Measurements from ENCODE around the gene CTSC. TPM values are rescaled to one million over a fixed set of nuclear protein-coding genes. Genes with fewer than 3 reads are reported as not detected.
A peak's percentile ranks its signal among the peaks of the same experiment; 100 is the strongest.

Gene CTSC
- total RNA-seq, 5 donors from 2014 or later (not counting 1 experiment from before 2014, with no cell fraction given), result 42.7 to 64.5 (median 56.1) TPM

DNA sequence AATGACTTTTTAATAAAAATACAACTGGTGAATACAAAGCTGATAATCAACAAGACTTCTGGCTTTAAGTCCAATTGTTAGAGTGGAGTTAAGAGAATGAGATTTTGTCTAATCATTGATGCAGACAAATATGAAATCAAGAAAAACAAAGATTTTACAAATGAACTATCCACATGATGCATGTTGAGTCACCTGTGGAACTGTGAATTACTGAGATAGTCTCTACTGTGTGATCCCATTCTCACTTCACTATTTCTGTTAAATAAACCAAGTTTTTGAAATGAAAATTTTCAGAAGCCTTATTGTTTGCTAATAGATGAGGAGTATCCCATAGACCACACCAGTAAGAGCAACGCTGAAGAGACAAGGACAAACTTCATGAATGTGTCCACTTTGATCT, 8.4 kb upstream of the CTSC start:
- H3K36me3 ChIP-seq (ENCODE audit: control insufficient read depth in 2 of 2, extremely low read depth in 1 of 2, insufficient read depth in 1 of 2, low read length in 1 of 2), result no peaks in the 10 kb centered on the region
- no peaks in the 10 kb centered on the region for H3K27me3 ChIP-seq (replicated peaks in 1 of 2; ENCODE audit: control insufficient read depth in 2 of 2, extremely low read depth in 1 of 2, insufficient read depth in 2 of 2, low read length in 1 of 2)
- Mint-ChIP-seq H3K9me3 (no peaks in the 10 kb centered on the region), H3K4me1 (peaks cover 11 to 30% (median 23%) of the 10 kb centered on the region in 3 donors), H3K27me3 (no peaks in the 10 kb centered on the region), H3K4me3 (no peak overlapping the region), H3K36me3 (peaks cover 3% of the 10 kb centered on the region), H3K27ac (no peak overlapping the region)
- no peak overlapping the region for H3K4me3 ChIP-seq (ENCODE audit: control insufficient read depth in 1 of 2, extremely low read depth in 1 of 2, low read length in 1 of 2)
- no peak overlapping the region for H3K27ac ChIP-seq (ENCODE audit: low read length)
- no CpG with 5 or more reads among the region's 1 CpG for WGBS (ENCODE audit: insufficient coverage)
- ChIA-PET POLR2A (no interaction called here), CTCF (interaction anchor here in 1 of 2 donors (0.7 kb wide), 1 partner anchor 22 kb away, joined by 3 read pairs; no protein-coding TSS in a partner anchor)
- DNase-seq (no peak), ATAC-seq (replicated peaks in 1 of 4) (no peak)
- H3K4me1 ChIP-seq (ENCODE audit: control insufficient read depth in 1 of 2, extremely low read depth in 1 of 2, insufficient read depth in 2 of 2, low read length in 2 of 2), result no peaks in the 10 kb centered on the region
- no peaks in the 10 kb centered on the region for H3K9me3 ChIP-seq

DNA sequence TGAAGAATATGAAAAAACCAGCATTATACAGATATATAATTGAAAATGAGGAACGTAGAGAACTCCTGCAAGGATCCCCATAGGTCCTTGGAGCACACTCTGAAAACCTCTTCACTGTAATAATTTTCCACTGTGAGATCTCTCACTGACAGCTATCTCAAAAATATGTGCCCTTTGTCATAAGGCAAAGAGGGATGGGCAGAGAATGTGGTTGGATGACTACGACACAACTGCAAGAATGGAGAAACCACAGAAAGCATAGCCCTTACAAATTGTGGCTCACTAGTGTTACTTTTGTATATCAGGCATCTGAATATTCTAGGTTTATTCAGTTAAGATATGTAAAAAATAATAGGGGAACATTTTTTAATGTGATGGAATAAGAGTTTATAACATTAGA, 7.9 kb upstream of the CTSC start:
- whole genome bisulfite sequencing (ENCODE audit: insufficient coverage), result 33% methylated on average over 1 of the region's 2 CpGs
- Mint-ChIP-seq H3K27me3 (no peaks in the 10 kb centered on the region), H3K27ac (no peak overlapping the region), H3K4me3 (no peak overlapping the region), H3K36me3 (peaks cover 3% of the 10 kb centered on the region), H3K9me3 (no peaks in the 10 kb centered on the region), H3K4me1 (peaks cover 15 to 32% (median 23%) of the 10 kb centered on the region in 3 donors)
- Histone ChIP-seq H3K27ac (ENCODE audit: low read length) (no peak overlapping the region), H3K27me3 (replicated peaks in 1 of 2; ENCODE audit: control insufficient read depth in 2 of 2, extremely low read depth in 1 of 2, insufficient read depth in 2 of 2, low read length in 1 of 2) (no peaks in the 10 kb centered on the region), H3K36me3 (ENCODE audit: control insufficient read depth in 2 of 2, extremely low read depth in 1 of 2, insufficient read depth in 1 of 2, low read length in 1 of 2) (no peaks in the 10 kb centered on the region), H3K9me3 (no peaks in the 10 kb centered on the region), H3K4me1 (ENCODE audit: control insufficient read depth in 1 of 2, extremely low read depth in 1 of 2, insufficient read depth in 2 of 2, low read length in 2 of 2) (no peaks in the 10 kb centered on the region), H3K4me3 (ENCODE audit: control insufficient read depth in 1 of 2, extremely low read depth in 1 of 2, low read length in 1 of 2) (no peak overlapping the region)
- ChIA-PET POLR2A (no interaction called here), CTCF (interaction anchor here (0.7 to 0.9 kb wide), 2 partner anchors 22 to 75 kb away, joined by 3 read pairs; no protein-coding TSS in a partner anchor)
- ATAC-seq (replicated peaks in 1 of 4) (no peak), DNase-seq (peak in 3 of 35 experiments; percentile 6 to 41 (median 13))

DNA sequence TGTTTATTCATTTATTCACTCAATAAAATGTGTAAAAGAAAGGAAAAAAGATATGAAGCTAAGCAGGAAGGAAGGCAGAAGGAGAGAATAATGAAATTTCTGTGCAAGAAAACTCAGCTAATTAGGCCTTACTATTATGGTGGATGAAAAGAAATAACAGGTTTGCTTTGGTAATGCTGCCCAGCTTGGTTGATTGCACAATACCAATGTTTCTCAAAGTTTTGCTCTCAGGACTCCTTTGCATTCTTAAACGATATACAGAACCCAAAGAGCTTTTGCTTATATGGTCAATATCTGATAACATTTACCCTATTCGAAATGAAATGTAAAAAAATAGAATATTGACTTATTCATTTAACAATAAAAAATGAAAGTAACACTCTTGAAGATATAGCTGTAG, 7.3 kb upstream of the CTSC start:
- Histone ChIP-seq H3K4me1 (ENCODE audit: control insufficient read depth in 1 of 2, extremely low read depth in 1 of 2, insufficient read depth in 2 of 2, low read length in 2 of 2) (no peaks in the 10 kb centered on the region), H3K9me3 (no peaks in the 10 kb centered on the region), H3K27me3 (replicated peaks in 1 of 2; ENCODE audit: control insufficient read depth in 2 of 2, extremely low read depth in 1 of 2, insufficient read depth in 2 of 2, low read length in 1 of 2) (no peaks in the 10 kb centered on the region), H3K4me3 (ENCODE audit: control insufficient read depth in 1 of 2, extremely low read depth in 1 of 2, low read length in 1 of 2) (no peak overlapping the region), H3K27ac (ENCODE audit: low read length) (no peak overlapping the region), H3K36me3 (ENCODE audit: control insufficient read depth in 2 of 2, extremely low read depth in 1 of 2, insufficient read depth in 1 of 2, low read length in 1 of 2) (no peaks in the 10 kb centered on the region)
- ChIA-PET POLR2A (no interaction called here), CTCF (interaction anchor here in 1 of 2 donors (0.9 kb wide), 1 partner anchor 76 kb away, joined by 3 read pairs; no protein-coding TSS in a partner anchor)
- no CpG with 5 or more reads among the region's 2 CpGs for WGBS (ENCODE audit: insufficient coverage)
- no peaks in the 10 kb centered on the region for H3K9me3 Mint-ChIP-seq
- H3K27me3 Mint-ChIP-seq, result no peaks in the 10 kb centered on the region
- DNase-seq (no peak), ATAC-seq (replicated peaks in 1 of 4) (no peak)
- peak overlapping the region in 1 of 2 donors; percentile 37 for H3K27ac Mint-ChIP-seq
- H3K36me3 Mint-ChIP-seq, result peaks cover 3% of the 10 kb centered on the region
- H3K4me1 Mint-ChIP-seq, result peaks cover 21 to 37% (median 28%) of the 10 kb centered on the region in 3 donors
- H3K4me3 Mint-ChIP-seq, result no peak overlapping the region

DNA sequence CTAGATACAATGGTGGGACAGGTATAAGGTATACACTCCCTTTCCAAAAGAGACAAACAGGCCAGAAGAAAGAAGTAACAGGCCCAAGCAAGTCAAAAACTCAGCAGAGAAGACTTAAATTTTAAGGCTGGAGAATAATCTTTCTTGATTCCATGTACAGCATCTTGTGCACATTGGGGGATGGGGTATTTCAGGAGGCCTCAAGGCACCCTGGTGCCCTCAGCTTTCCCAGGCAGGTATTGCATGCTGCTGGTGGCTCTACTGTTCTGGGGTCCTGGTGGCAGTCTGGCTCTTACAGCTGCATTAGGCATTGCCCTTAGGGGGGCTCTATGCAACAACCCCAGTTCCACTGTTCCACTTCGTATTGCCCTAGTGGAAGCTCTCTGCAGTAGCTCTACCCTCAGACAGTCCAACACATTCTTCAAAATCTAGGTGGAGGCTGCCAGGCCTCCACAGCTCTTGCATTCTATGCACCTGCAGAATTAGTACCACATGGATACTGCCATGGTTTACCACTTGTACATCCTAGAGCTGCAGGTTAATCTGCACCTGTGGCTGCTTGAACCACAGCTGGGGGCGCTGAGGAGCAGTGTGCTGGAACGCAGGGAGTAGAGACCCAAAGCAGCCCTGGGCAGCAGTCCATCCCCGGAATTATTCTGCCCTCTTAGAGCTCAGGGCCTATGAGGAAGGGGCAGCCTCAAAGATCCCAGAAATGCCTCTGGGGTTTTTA, 4.2 kb upstream of the CTSC start:
- no peaks in the 10 kb centered on the region for H3K9me3 Mint-ChIP-seq
- no peaks in the 10 kb centered on the region for H3K27me3 ChIP-seq (replicated peaks in 1 of 2; ENCODE audit: control insufficient read depth in 2 of 2, extremely low read depth in 1 of 2, insufficient read depth in 2 of 2, low read length in 1 of 2)
- CTCF ChIA-PET, result interaction anchor here in 1 of 2 donors (0.5 kb wide), 1 partner anchor 15 kb away, joined by 3 read pairs; no protein-coding TSS in a partner anchor
- ATAC-seq (replicated peaks in 1 of 4) (no peak), DNase-seq (peak in 1 of 35 experiments; percentile 26)
- peaks cover 8 to 9% of the 10 kb centered on the region in 2 experiments for H3K4me1 ChIP-seq (ENCODE audit: control insufficient read depth in 1 of 2, extremely low read depth in 1 of 2, insufficient read depth in 2 of 2, low read length in 2 of 2)
- no peak overlapping the region for H3K4me3 ChIP-seq (ENCODE audit: control insufficient read depth in 1 of 2, extremely low read depth in 1 of 2, low read length in 1 of 2)
- H3K27ac Mint-ChIP-seq, result peak overlapping the region; percentile 40 to 53
- H3K27ac ChIP-seq (ENCODE audit: low read length), result no peak overlapping the region
- 91% methylated on average over 4 of the region's 4 CpGs for WGBS (ENCODE audit: insufficient coverage)
- POLR2A ChIA-PET, result no interaction called here
- H3K4me1 Mint-ChIP-seq, result peaks cover 37 to 58% (median 44%) of the 10 kb centered on the region in 3 donors
- H3K9me3 ChIP-seq, result no peaks in the 10 kb centered on the region
- no peaks in the 10 kb centered on the region for H3K27me3 Mint-ChIP-seq
- no peaks in the 10 kb centered on the region for H3K36me3 Mint-ChIP-seq
- H3K36me3 ChIP-seq (ENCODE audit: control insufficient read depth in 2 of 2, extremely low read depth in 1 of 2, insufficient read depth in 1 of 2, low read length in 1 of 2), result no peaks in the 10 kb centered on the region
- H3K4me3 Mint-ChIP-seq, result no peak overlapping the region

DNA sequence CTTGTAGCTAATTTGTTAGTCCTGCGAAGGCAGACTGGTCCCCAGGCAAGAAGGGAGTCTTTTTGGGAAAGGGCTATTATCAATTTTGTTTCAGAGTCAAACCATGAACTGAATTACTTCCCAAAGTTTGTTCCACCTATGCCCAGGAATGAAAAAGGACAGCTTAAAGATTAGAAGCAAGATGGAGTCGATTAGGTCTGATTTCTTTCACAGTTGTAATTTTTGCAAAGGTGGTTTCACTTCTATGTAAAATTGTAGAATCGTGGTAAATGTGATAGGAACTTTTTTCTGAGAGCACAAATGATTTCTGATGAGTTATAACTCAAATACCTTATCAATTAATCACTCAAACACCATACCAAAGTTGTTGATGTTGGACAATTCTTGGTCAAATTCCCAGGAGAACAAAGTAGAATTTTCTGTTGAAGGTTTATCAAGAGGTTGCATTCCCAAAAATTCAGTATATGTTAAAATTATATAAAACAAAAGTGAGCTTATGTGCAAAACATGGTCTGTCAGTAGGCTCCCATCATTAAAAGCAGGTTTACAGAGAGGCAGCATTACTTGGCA, 2.9 kb upstream of the CTSC start:
- ChIA-PET POLR2A (interaction anchor here in 1 of 2 donors (0.6 kb wide), 1 partner anchor 20 kb away, joined by 4 read pairs; no protein-coding TSS in a partner anchor), CTCF (no interaction called here)
- no peaks in the 10 kb centered on the region for H3K36me3 Mint-ChIP-seq
- Histone ChIP-seq H3K36me3 (ENCODE audit: control insufficient read depth in 2 of 2, extremely low read depth in 1 of 2, insufficient read depth in 1 of 2, low read length in 1 of 2) (no peaks in the 10 kb centered on the region), H3K4me1 (ENCODE audit: control insufficient read depth in 1 of 2, extremely low read depth in 1 of 2, insufficient read depth in 2 of 2, low read length in 2 of 2) (peaks cover 8 to 15% of the 10 kb centered on the region in 2 experiments), H3K9me3 (no peaks in the 10 kb centered on the region), H3K4me3 (ENCODE audit: control insufficient read depth in 1 of 2, extremely low read depth in 1 of 2, low read length in 1 of 2) (no peak overlapping the region), H3K27ac (ENCODE audit: low read length) (no peak overlapping the region), H3K27me3 (replicated peaks in 1 of 2; ENCODE audit: control insufficient read depth in 2 of 2, extremely low read depth in 1 of 2, insufficient read depth in 2 of 2, low read length in 1 of 2) (no peaks in the 10 kb centered on the region)
- H3K4me1 Mint-ChIP-seq, result peaks cover 44 to 58% (median 49%) of the 10 kb centered on the region in 3 donors
- H3K9me3 Mint-ChIP-seq, result no peaks in the 10 kb centered on the region
- no peak for DNase-seq
- no CpG with 5 or more reads among the region's 3 CpGs for WGBS (ENCODE audit: insufficient coverage)
- H3K4me3 Mint-ChIP-seq, result no peak overlapping the region
- peak overlapping the region; percentile 58 to 64 for H3K27ac Mint-ChIP-seq
- H3K27me3 Mint-ChIP-seq, result no peaks in the 10 kb centered on the region
- no peak for ATAC-seq (replicated peaks in 1 of 4)

DNA sequence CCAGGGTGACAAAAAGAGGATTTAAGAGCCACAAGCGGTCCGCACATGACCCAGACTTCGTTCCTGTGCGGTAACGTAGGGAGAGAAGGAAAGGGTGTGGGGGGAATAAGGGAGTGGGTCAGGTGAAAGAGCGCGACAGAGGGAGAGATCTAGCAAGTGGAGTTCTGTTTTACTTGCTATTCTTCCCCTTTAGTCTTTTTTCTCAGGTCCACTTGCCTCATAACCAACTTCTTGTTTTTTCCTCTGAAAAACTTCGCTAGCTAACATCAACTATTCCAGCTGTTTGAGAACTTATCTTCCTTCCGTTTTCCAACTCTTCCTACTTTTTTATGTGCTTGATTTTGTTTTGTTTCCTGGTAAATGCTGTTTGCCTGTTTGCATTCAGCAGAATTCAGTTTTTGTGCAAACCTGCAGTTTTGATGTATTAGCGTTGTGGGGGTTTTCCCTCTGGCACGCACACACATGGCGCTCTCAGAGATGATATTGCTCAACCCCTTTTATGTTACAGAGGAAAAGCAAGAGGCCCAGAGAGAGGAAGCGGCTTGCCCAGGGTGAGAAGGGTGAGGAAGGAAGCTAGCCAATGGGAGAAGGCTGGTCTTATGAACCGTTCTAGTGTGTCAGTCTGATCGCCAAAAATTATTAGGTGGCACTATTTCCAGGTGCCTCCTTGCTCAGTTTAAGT, 592 bp upstream of the CTSC start:
- H3K27me3 ChIP-seq (replicated peaks in 1 of 2; ENCODE audit: control insufficient read depth in 2 of 2, extremely low read depth in 1 of 2, insufficient read depth in 2 of 2, low read length in 1 of 2), result no peaks in the 10 kb centered on the region
- Mint-ChIP-seq H3K4me1 (peaks cover 56 to 68% (median 60%) of the 10 kb centered on the region in 3 donors), H3K9me3 (no peaks in the 10 kb centered on the region)

More for the DNA sequence above, 592 bp upstream of the CTSC start:
- Mint-ChIP-seq H3K36me3 (peaks cover 12% of the 10 kb centered on the region), H3K27ac (peak overlapping the region; percentile 98), H3K27me3 (no peaks in the 10 kb centered on the region), H3K4me3 (peak overlapping the region; percentile 99 to 100 (median 100))
- Histone ChIP-seq H3K9me3 (no peaks in the 10 kb centered on the region), H3K27ac (ENCODE audit: low read length) (peak overlapping the region; percentile 64), H3K36me3 (ENCODE audit: control insufficient read depth in 2 of 2, extremely low read depth in 1 of 2, insufficient read depth in 1 of 2, low read length in 1 of 2) (peaks cover 0 to 8% of the 10 kb centered on the region in 2 donors), H3K4me1 (ENCODE audit: control insufficient read depth in 1 of 2, extremely low read depth in 1 of 2, insufficient read depth in 2 of 2, low read length in 2 of 2) (peaks cover 15 to 34% of the 10 kb centered on the region in 2 experiments), H3K4me3 (ENCODE audit: control insufficient read depth in 1 of 2, extremely low read depth in 1 of 2, low read length in 1 of 2) (peak overlapping the region; percentile 81 to 94)
- ATAC-seq (replicated peaks in 1 of 4), result peak; percentile 6 to 63 (median 28)
- POLR2A ChIA-PET, result interaction anchor here (0.7 to 1.7 kb wide), 4 partner anchors 10 to 47 kb away, joined by 3 to 5 read pairs (median 4); no protein-coding TSS in a partner anchor
- 0% methylated on average over 7 of the region's 15 CpGs for WGBS (ENCODE audit: insufficient coverage)
- CTCF ChIA-PET, result interaction anchor here (0.6 to 1.8 kb wide), 7 partner anchors 9 to 1302 kb away, joined by 3 to 6 read pairs (median 5); no protein-coding TSS in a partner anchor
- DNase-seq, result peak in 33 of 35 experiments; percentile 13 to 78 (median 44)
